Activated CD8-positive, alpha-beta memory T cell treated with anti-CD3 and anti-CD28 coated beads for 48 hours (primary cell): ENCODE results near the gene ANAPC16.
"Not testable (repeated sequence)": the region's sequence is repeated elsewhere in the genome, so short reads cannot be mapped to it uniquely, and the experiment has no call there.

Experiments used
- DNase-seq, 3 experiments: peaks; one replicate each; pipeline ENCODE4 v3.0.0-alpha.2; 2020; ENCODE audit warnings: low read depth in 2 of 3, low spot score in 2 of 3

The ANAPC16 gene

GRCh38 chr10:72211381-72211780, 4.4 kb upstream of the ANAPC16 start:
- not testable (repeated sequence) for DNase-seq

GRCh38 chr10:72211832-72212231, 4.0 kb upstream of the ANAPC16 start:
- not testable (repeated sequence) for DNase-seq

- no peak for DNase-seq
Measured at GRCh38 chr10:72218325-72218724, 2.5 kb downstream of the ANAPC16 start.

- no peak for DNase-seq
Measured at GRCh38 chr10:72218726-72219125, 2.9 kb downstream of the ANAPC16 start.

- DNase-seq, result no peak
Measured at GRCh38 chr10:72219235-72219814, 3.5 kb downstream of the ANAPC16 start.

GRCh38 chr10:72220637-72221036, 4.8 kb downstream of the ANAPC16 start:
- no peak for DNase-seq

GRCh38 chr10:72221278-72221677, 5.5 kb downstream of the ANAPC16 start:
- DNase-seq, result no peak

GRCh38 chr10:72223743-72224101, 7.9 kb downstream of the ANAPC16 start:
- DNase-seq, result no peak

- DNase-seq, result not testable (repeated sequence)
Measured at GRCh38 chr10:72224191-72224590, 8.4 kb downstream of the ANAPC16 start.

- DNase-seq, result no peak
Measured at GRCh38 chr10:72226418-72227027, 10.7 kb downstream of the ANAPC16 start.

GRCh38 chr10:72227826-72228225, 12.0 kb downstream of the ANAPC16 start:
- no peak for DNase-seq

- no peak for DNase-seq
Measured at GRCh38 chr10:72228318-72228751, 12.5 kb downstream of the ANAPC16 start.

- no peak for DNase-seq
Measured at GRCh38 chr10:72229261-72230251, 13.7 kb downstream of the ANAPC16 start.

GRCh38 chr10:72233621-72234020, 17.8 kb downstream of the ANAPC16 start:
- no peak for DNase-seq

GRCh38 chr10:72234560-72235095, 18.8 kb downstream of the ANAPC16 start:
- no peak for DNase-seq

GRCh38 chr10:72235544-72236279, 19.9 kb downstream of the ANAPC16 start:
- no peak for DNase-seq

- no peak for DNase-seq
Measured at GRCh38 chr10:72238392-72239175, 22.8 kb downstream of the ANAPC16 start.

GRCh38 chr10:72239409-72239808, 23.6 kb downstream of the ANAPC16 start:
- no peak for DNase-seq

- DNase-seq, result no peak
Measured at GRCh38 chr10:72240371-72240770, 24.6 kb downstream of the ANAPC16 start.

GRCh38 chr10:72241691-72242252, 26.0 kb downstream of the ANAPC16 start:
- DNase-seq, result no peak
